Vagina (tissue), 2 donors: ENCODE data around the gene ANXA10. TPM values are rescaled to one million over a fixed set of nuclear protein-coding genes. Genes with fewer than 3 reads are reported as not detected.

Source experiments
- DNase-seq, 2 donors: peaks; one replicate each; pipeline ENCODE4 v3.0.0-alpha.2; 2017; ENCODE audit errors: extremely low spot score in 2 of 2
- H3K27ac ChIP-seq: fragments of 200-600 bp; sonication (generic); one replicate; pipeline ENCODE4 v1.5.1; 2019
- H3K27me3 ChIP-seq: fragments of 200-600 bp; sonication (generic); one replicate; pipeline ENCODE4 v1.5.1; 2019
- H3K36me3 ChIP-seq, 2 donors: fragments of 200-600 bp; sonication (generic); one replicate each; pipeline ENCODE4 v1.5.1; 2017 to 2019
- H3K4me1 ChIP-seq: fragments of 200-600 bp; sonication (generic); one replicate; pipeline ENCODE4 v1.5.1; 2019
- H3K4me3 ChIP-seq, 2 donors: fragments of 200-600 bp; sonication (generic); 1 replicate in 1 of 2; 2 replicates in 1 of 2; pipeline ENCODE4 v1.5.1; 2016 to 2019
- H3K9me3 ChIP-seq: fragments of 200-600 bp; sonication (generic); one replicate; pipeline ENCODE4 v1.5.1; 2019
- POLR2A ChIP-seq, 2 donors: fragments of 450-650 bp; IDR thresholded peaks; one replicate each; pipeline ENCODE4 v1.6.1; 2017; ENCODE audit warnings: antibody characterized with exemption in 2 of 2, mild to moderate bottlenecking in 2 of 2, moderate library complexity in 2 of 2
- POLR2AphosphoS5 ChIP-seq, 2 donors: sonication (generic); formaldehyde crosslinking; IDR thresholded peaks; one replicate each; pipeline ENCODE4 v1.9.0; 2017; ENCODE audit warnings: antibody characterized with exemption in 2 of 2, mild to moderate bottlenecking in 2 of 2, low read depth in 1 of 2; ENCODE audit not compliant: insufficient read depth in 1 of 2
- intact Hi-C: fragments of 100-400 bp; cut with DNase I; formaldehyde crosslinking; loops from one replicate; pipeline ENCODE4 v1.15.1; 2023
- total RNA-seq: library from RNA; depleted of rRNA; stranded (reverse); fragments of >200 nt; gene quantifications from one replicate; pipeline ENCODE4 v1.2.3, GENCODE V29; 2016
- TF ChIP-seq, protein P1 (sequence below), 3 experiments: fragments of 450-650 bp in 2 of 3; fragments of 200-600 bp in 1 of 3; sonication (generic) in 1 of 3; IDR thresholded peaks; one replicate each; pipeline ENCODE4 v1.5.1; 2017 to 2019; ENCODE audit warnings: antibody characterized with exemption in 3 of 3, mild to moderate bottlenecking in 2 of 3, moderate library complexity in 2 of 3

ANXA10 gene
- not detected for total RNA-seq

DNA sequence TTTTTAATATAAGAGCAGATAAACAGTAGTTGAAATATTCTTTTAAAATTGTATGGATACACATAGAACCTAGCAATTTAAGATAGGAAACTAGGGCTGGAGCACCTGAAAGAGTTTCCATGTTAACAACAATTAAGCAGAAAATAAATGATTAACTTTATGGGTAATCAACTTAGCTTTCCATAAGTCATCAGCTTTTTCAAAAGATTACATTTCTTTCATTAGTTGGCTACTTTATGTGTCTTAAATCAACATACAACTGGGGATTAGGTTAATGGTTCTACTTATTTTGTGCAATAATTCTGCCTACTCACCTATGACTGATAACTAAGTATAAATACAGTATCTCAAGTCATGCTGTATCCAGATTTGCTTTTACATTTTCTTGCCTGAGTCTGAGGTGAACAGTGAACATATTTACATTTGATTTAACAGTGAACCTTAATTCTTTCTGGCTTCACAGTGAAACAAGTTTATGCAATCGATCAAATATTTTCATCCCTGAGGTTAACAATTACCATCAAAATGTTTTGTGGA, at the start of gene ANXA10:
Gene ANXA10, plus strand, starts transcription at position 362 of the 537 bp plus-strand sequence. Its CDS starts 164 bp downstream, at position 526.
- no peak within 1 kb of the TSS for H3K27ac ChIP-seq
- no peaks in the 10 kb centered on the region for H3K4me1 ChIP-seq
- H3K9me3 ChIP-seq = no peaks in the 10 kb centered on the region
- DNase-seq = no peak
- no peak within 1 kb of the TSS for H3K4me3 ChIP-seq
- no peaks in the 10 kb centered on the region for H3K27me3 ChIP-seq
- intact Hi-C loops = no loop called here
- TF ChIP-seq, protein P1, sequence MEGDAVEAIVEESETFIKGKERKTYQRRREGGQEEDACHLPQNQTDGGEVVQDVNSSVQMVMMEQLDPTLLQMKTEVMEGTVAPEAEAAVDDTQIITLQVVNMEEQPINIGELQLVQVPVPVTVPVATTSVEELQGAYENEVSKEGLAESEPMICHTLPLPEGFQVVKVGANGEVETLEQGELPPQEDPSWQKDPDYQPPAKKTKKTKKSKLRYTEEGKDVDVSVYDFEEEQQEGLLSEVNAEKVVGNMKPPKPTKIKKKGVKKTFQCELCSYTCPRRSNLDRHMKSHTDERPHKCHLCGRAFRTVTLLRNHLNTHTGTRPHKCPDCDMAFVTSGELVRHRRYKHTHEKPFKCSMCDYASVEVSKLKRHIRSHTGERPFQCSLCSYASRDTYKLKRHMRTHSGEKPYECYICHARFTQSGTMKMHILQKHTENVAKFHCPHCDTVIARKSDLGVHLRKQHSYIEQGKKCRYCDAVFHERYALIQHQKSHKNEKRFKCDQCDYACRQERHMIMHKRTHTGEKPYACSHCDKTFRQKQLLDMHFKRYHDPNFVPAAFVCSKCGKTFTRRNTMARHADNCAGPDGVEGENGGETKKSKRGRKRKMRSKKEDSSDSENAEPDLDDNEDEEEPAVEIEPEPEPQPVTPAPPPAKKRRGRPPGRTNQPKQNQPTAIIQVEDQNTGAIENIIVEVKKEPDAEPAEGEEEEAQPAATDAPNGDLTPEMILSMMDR (IDR thresholded peaks at IDR 0.05) = no peak
- TF ChIP-seq POLR2AphosphoS5 (IDR thresholded peaks at IDR 0.05; ENCODE audit: insufficient read depth in 1 of 2, low read depth in 1 of 2) (no peak), POLR2A (IDR thresholded peaks at IDR 0.05) (no peak)
- no peaks in the 10 kb centered on the region for H3K36me3 ChIP-seq

DNA sequence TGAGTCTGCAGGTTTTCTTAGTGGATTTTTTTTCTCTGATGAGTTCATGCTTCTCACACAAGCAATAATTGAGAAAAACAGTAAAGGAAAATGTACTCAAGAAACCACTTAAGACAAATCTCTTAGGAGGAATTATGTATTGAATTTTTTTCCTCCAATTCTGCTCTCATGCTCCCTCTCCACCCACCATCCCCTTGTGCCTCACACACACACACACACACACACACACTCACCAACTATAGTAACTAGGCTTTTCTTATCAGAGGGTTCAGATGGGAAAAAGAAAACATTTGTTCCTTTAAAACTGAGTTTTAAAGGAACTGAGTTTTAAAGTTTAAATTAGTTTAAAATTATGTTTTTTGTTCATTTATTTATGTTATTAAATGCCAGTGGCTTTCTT, 47.0 kb upstream of the ANXA10 start:
- no peaks in the 10 kb centered on the region for H3K27me3 ChIP-seq

GRCh38 chr4:168050002-168050401, 42.3 kb upstream of the ANXA10 start:
- intact Hi-C loops = no loop called here
- DNase-seq = no peak
- no peaks in the 10 kb centered on the region for H3K36me3 ChIP-seq

More for the DNA sequence above, 47.0 kb upstream of the ANXA10 start:
- TF ChIP-seq POLR2A (IDR thresholded peaks at IDR 0.05) (no peak), POLR2AphosphoS5 (IDR thresholded peaks at IDR 0.05; ENCODE audit: insufficient read depth in 1 of 2, low read depth in 1 of 2) (no peak)
- TF ChIP-seq, protein P1 (IDR thresholded peaks at IDR 0.05) = no peak
- no peak overlapping the region for H3K27ac ChIP-seq
- no peak overlapping the region for H3K4me3 ChIP-seq
- no peaks in the 10 kb centered on the region for H3K4me1 ChIP-seq
- intact Hi-C loops = no loop called here
- no peaks in the 10 kb centered on the region for H3K9me3 ChIP-seq
- no peaks in the 10 kb centered on the region for H3K36me3 ChIP-seq
- no peak for DNase-seq

GRCh38 chr4:168051526-168051925, 40.8 kb upstream of the ANXA10 start:
- no peak overlapping the region for H3K4me3 ChIP-seq
- H3K36me3 ChIP-seq = no peaks in the 10 kb centered on the region
- no peaks in the 10 kb centered on the region for H3K9me3 ChIP-seq
- no peaks in the 10 kb centered on the region for H3K27me3 ChIP-seq
- DNase-seq = no peak
- H3K4me1 ChIP-seq = no peaks in the 10 kb centered on the region
- intact Hi-C loops = no loop called here
- TF ChIP-seq POLR2A (IDR thresholded peaks at IDR 0.05) = no peak
- no peak for TF ChIP-seq POLR2AphosphoS5 (IDR thresholded peaks at IDR 0.05; ENCODE audit: insufficient read depth in 1 of 2, low read depth in 1 of 2)
- TF ChIP-seq, protein P1 (IDR thresholded peaks at IDR 0.05) = no peak
- no peak overlapping the region for H3K27ac ChIP-seq

More at GRCh38 chr4:168050002-168050401, 42.3 kb upstream of the ANXA10 start:
- H3K9me3 ChIP-seq = no peaks in the 10 kb centered on the region
- TF ChIP-seq, protein P1 (IDR thresholded peaks at IDR 0.05) = no peak
- no peak for TF ChIP-seq POLR2AphosphoS5 (IDR thresholded peaks at IDR 0.05; ENCODE audit: insufficient read depth in 1 of 2, low read depth in 1 of 2)
- TF ChIP-seq POLR2A (IDR thresholded peaks at IDR 0.05) = no peak
- no peaks in the 10 kb centered on the region for H3K27me3 ChIP-seq
- no peaks in the 10 kb centered on the region for H3K4me1 ChIP-seq
- no peak overlapping the region for H3K27ac ChIP-seq
- no peak overlapping the region for H3K4me3 ChIP-seq

DNA sequence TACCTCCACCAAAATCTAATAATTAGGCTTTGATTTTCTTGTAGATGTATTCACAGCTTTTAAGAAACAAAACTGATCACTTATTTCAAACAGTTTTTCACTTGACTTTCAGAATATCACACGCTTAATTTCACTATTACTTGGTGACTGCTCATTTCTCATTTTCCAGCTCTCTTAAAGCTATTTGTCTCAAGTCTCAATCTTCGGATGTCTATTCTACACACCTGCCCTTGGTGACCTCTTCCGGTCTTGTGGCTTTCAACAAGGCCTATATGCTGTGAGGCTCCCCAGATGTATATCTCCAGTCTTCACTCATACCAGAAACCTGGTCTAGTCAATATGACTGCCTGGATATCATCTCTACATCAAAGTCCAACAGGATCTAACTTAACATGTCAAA, 34.9 kb upstream of the ANXA10 start:
- Histone ChIP-seq H3K36me3 (no peaks in the 10 kb centered on the region), H3K4me3 (no peak overlapping the region), H3K27me3 (no peaks in the 10 kb centered on the region), H3K27ac (no peak overlapping the region), H3K9me3 (no peaks in the 10 kb centered on the region), H3K4me1 (no peaks in the 10 kb centered on the region)
- intact Hi-C loops = no loop called here
- TF ChIP-seq POLR2AphosphoS5 (IDR thresholded peaks at IDR 0.05; ENCODE audit: insufficient read depth in 1 of 2, low read depth in 1 of 2) = no peak
- no peak for TF ChIP-seq POLR2A (IDR thresholded peaks at IDR 0.05)
- TF ChIP-seq, protein P1 (IDR thresholded peaks at IDR 0.05) = no peak
- DNase-seq = no peak
